Endodermal cell (in vitro differentiated cells): ENCODE results near the gene SOX6. TPM values are rescaled to one million over a fixed set of nuclear protein-coding genes. Genes with fewer than 3 reads are reported as not detected.

Experiments
- DNase-seq: peaks from one replicate; pipeline ENCODE4 v3.0.0-alpha.2; 2017
- H3K27ac ChIP-seq: 2 replicates; pipeline ENCODE4 v1.5.1; 2013; ENCODE audit warnings: mild to moderate bottlenecking, low read depth, low read length, moderate library complexity
- H3K27me3 ChIP-seq: 2 replicates; pipeline ENCODE4 v1.6.1; 2013; ENCODE audit warnings: mild to moderate bottlenecking, low read length, moderate library complexity; ENCODE audit not compliant: insufficient read depth, control insufficient read depth, poor library complexity, severe bottlenecking
- H3K36me3 ChIP-seq: 2 replicates; pipeline ENCODE4 v1.7.0; 2013; ENCODE audit warnings: mild to moderate bottlenecking, low read length, moderate library complexity; ENCODE audit not compliant: control insufficient read depth, insufficient read depth
- H3K4me1 ChIP-seq: one replicate; pipeline ENCODE4 v1.7.0; 2013; ENCODE audit warnings: low read length; ENCODE audit not compliant: control insufficient read depth, insufficient read depth
- H3K4me3 ChIP-seq: 2 replicates; pipeline ENCODE4 v1.5.1; 2013; ENCODE audit warnings: mild to moderate bottlenecking, low read length, moderate library complexity
- H3K9ac ChIP-seq: 2 replicates; pipeline ENCODE4 v1.6.1; 2013; ENCODE audit warnings: mild to moderate bottlenecking, low read length, moderate library complexity; ENCODE audit not compliant: poor library complexity, severe bottlenecking; ENCODE audit errors: extremely low read depth
- H3K9me3 ChIP-seq: 2 replicates; pipeline ENCODE4 v1.6.1; 2013; ENCODE audit warnings: mild to moderate bottlenecking, low read length, moderate library complexity; ENCODE audit not compliant: control insufficient read depth
- H3K27ac Mint-ChIP-seq: 2 replicates; pipeline ENCODE4 v1.8.0; 2020; ENCODE audit warnings: mixed read lengths
- H3K27me3 Mint-ChIP-seq: 2 replicates; pipeline ENCODE4 v1.8.0; 2021; ENCODE audit warnings: mild to moderate bottlenecking, mixed read lengths; ENCODE audit not compliant: insufficient read depth
- H3K36me3 Mint-ChIP-seq: 2 replicates; pipeline ENCODE4 v1.8.0; 2020; ENCODE audit warnings: low read depth, mixed read lengths
- H3K4me1 Mint-ChIP-seq: 2 replicates; pipeline ENCODE4 v1.8.0; 2020; ENCODE audit warnings: mixed read lengths
- H3K4me3 Mint-ChIP-seq: 2 replicates; pipeline ENCODE4 v1.8.0; 2020; ENCODE audit warnings: mild to moderate bottlenecking, moderate library complexity, mixed read lengths
- H3K9me3 Mint-ChIP-seq: 2 replicates; pipeline ENCODE4 v1.8.0; 2020; ENCODE audit warnings: mild to moderate bottlenecking, mixed read lengths
- CTCF ChIP-seq: fragments of 200-600 bp; sonication (generic); conservative IDR thresholded peaks from 2 replicates; pipeline ENCODE4 v1.5.0; 2021; ENCODE audit warnings: antibody characterized with exemption, mild to moderate bottlenecking
- WGBS, 2 experiments: methylation state at CpG; one replicate each; pipeline versions ENCODE4 v1.1.5 to v1.1.7; 2013; ENCODE audit warnings: missing lambda C conversion rate in 2 of 2, mixed read lengths in 1 of 2; ENCODE audit not compliant: insufficient coverage in 1 of 2, insufficient read length in 1 of 2; 5-methylcytosine and 5-hydroxymethylcytosine counted together
- total RNA-seq, 2 donors: library from RNA; stranded (reverse); fragmentation: NEBNext Ultra II Directional in 1 of 2; extraction: Animal tissue kit (Norgen Biotek cat#: 25700) in 1 of 2; gene quantifications; 2 replicates in 1 of 2; 3 replicates in 1 of 2; pipeline ENCODE4 v1.2.1, GENCODE V29; 2021

SOX6 gene
- total RNA-seq, 2 donors from 2014 or later, result 0.13 to 0.20 TPM

GRCh38 chr11:16310943-16311342 is 45.4 kb downstream of the SOX6 start:
- Histone ChIP-seq H3K4me1 (no peaks in the 10 kb centered on the region), H3K36me3 (no peaks in the 10 kb centered on the region), H3K27ac (no peak overlapping the region), H3K9ac (no peak overlapping the region), H3K27me3 (no peaks in the 10 kb centered on the region), H3K4me3 (no peak overlapping the region), H3K9me3 (no peaks in the 10 kb centered on the region)
- Mint-ChIP-seq H3K36me3 (no peaks in the 10 kb centered on the region), H3K4me1 (no peaks in the 10 kb centered on the region), H3K27ac (no peak overlapping the region), H3K4me3 (no peak overlapping the region), H3K9me3 (no peaks in the 10 kb centered on the region), H3K27me3 (peaks cover 7% of the 10 kb centered on the region)
- TF ChIP-seq CTCF, result no peak
- DNase-seq, result no peak

- H3K4me3 Mint-ChIP-seq, result no peak overlapping the region
- DNase-seq, result no peak
- H3K36me3 Mint-ChIP-seq, result no peaks in the 10 kb centered on the region
- H3K9ac ChIP-seq, result no peak overlapping the region
- H3K27ac ChIP-seq, result no peak overlapping the region
- no peak for TF ChIP-seq CTCF
- no peaks in the 10 kb centered on the region for H3K4me1 Mint-ChIP-seq
- no peaks in the 10 kb centered on the region for H3K27me3 ChIP-seq
- WGBS, 2 experiments, result 93% methylated on average over 2 of the region's 2 CpGs; no CpG with 5 or more reads in 1 of the 2 experiments
- H3K36me3 ChIP-seq, result no peaks in the 10 kb centered on the region
- no peaks in the 10 kb centered on the region for H3K9me3 Mint-ChIP-seq
- peaks cover 7% of the 10 kb centered on the region for H3K27me3 Mint-ChIP-seq
- no peaks in the 10 kb centered on the region for H3K9me3 ChIP-seq
- H3K4me3 ChIP-seq, result no peak overlapping the region
- no peak overlapping the region for H3K27ac Mint-ChIP-seq
- no peaks in the 10 kb centered on the region for H3K4me1 ChIP-seq
Measured at GRCh38 chr11:16309226-16309625, 47.1 kb downstream of the SOX6 start.

GRCh38 chr11:16301462-16301861 is 54.9 kb downstream of the SOX6 start:
- H3K27me3 Mint-ChIP-seq, result no peaks in the 10 kb centered on the region
- no peak overlapping the region for H3K4me3 Mint-ChIP-seq
- H3K9me3 Mint-ChIP-seq, result no peaks in the 10 kb centered on the region
- DNase-seq, result no peak
- no peak for TF ChIP-seq CTCF
- H3K27ac ChIP-seq, result no peak overlapping the region
- H3K36me3 ChIP-seq, result no peaks in the 10 kb centered on the region
- H3K36me3 Mint-ChIP-seq, result no peaks in the 10 kb centered on the region
- no peak overlapping the region for H3K27ac Mint-ChIP-seq
- no peaks in the 10 kb centered on the region for H3K27me3 ChIP-seq
- no peaks in the 10 kb centered on the region for H3K4me1 Mint-ChIP-seq
- H3K4me1 ChIP-seq, result no peaks in the 10 kb centered on the region
- H3K9me3 ChIP-seq, result no peaks in the 10 kb centered on the region
- WGBS, 2 experiments, result 81 to 100% methylated on average over 1 to 2 of the region's 2 CpGs
- H3K4me3 ChIP-seq, result no peak overlapping the region
- H3K9ac ChIP-seq, result no peak overlapping the region
